Activated CD4-positive, alpha-beta T cell treated with anti-CD3 and anti-CD28 coated beads, Interleukin-2, amount 10 ng/mL, durations not matched to agents 7 days and 5 days (primary cell): ENCODE results near the gene GON7. TPM values are rescaled to one million over a fixed set of nuclear protein-coding genes. Genes with fewer than 3 reads are reported as not detected.
"Not testable (repeated sequence)": the region's sequence is repeated elsewhere in the genome, so short reads cannot be mapped to it uniquely, and the experiment has no call there.

Experiments
- CTCF ChIA-PET: fragments of 350-600 bp; sonication (Branson Sonifier 250); formaldehyde crosslinking; loops from one replicate; lab custom pipeline; 2021; ENCODE audit warnings: antibody characterized with exemption; lab: Charles Lee
- POLR2A ChIA-PET: fragments of 350-600 bp; sonication (Branson Sonifier 250); formaldehyde crosslinking; loops from one replicate; lab custom pipeline; 2021; ENCODE audit warnings: antibody characterized with exemption; lab: Charles Lee
- DNase-seq: peaks from one replicate; pipeline ENCODE4 v3.0.0-alpha.2; 2020
- H3K27ac Mint-ChIP-seq: one replicate; pipeline ENCODE4 v1.8.0; 2021; ENCODE audit warnings: mild to moderate bottlenecking, moderate library complexity, mixed read lengths
- H3K27me3 Mint-ChIP-seq: one replicate; pipeline ENCODE4 v1.8.0; 2021; ENCODE audit warnings: mixed read lengths
- H3K36me3 Mint-ChIP-seq: one replicate; pipeline ENCODE4 v1.8.0; 2021; ENCODE audit warnings: low read depth, mixed read lengths
- H3K4me1 Mint-ChIP-seq: one replicate; pipeline ENCODE4 v1.8.0; 2021; ENCODE audit warnings: mixed read lengths
- H3K4me3 Mint-ChIP-seq: one replicate; pipeline ENCODE4 v1.8.0; 2021; ENCODE audit warnings: mild to moderate bottlenecking, moderate library complexity, mixed read lengths
- H3K9me3 Mint-ChIP-seq: one replicate; pipeline ENCODE4 v1.8.0; 2021; ENCODE audit warnings: mixed read lengths
- total RNA-seq, 2 experiments: library from RNA; stranded (reverse); gene quantifications; one replicate each; pipeline ENCODE4 v1.2.3, GENCODE V29; 2021

Gene GON7
- total RNA-seq, 2 experiments from 2014 or later, result 17.9 to 20.4 TPM

GRCh38 chr14:93185349-93185720 lies 21.5 kb downstream of the GON7 start:
- Mint-ChIP-seq H3K27me3 (no peaks in the 10 kb centered on the region), H3K36me3 (peaks cover 33% of the 10 kb centered on the region), H3K4me3 (peak overlapping the region; percentile 82), H3K4me1 (peaks cover 35% of the 10 kb centered on the region), H3K27ac (peak overlapping the region; percentile 94), H3K9me3 (no peaks in the 10 kb centered on the region)
- CTCF ChIA-PET, result interaction anchor here (1.0 to 3.2 kb wide), 6 partner anchors 9 to 77 kb away, joined by 3 to 13 read pairs (median 4); partner anchors contain the start of genes GON7 and UBR7
- POLR2A ChIA-PET, result no interaction called here
- DNase-seq, result no peak

- POLR2A ChIA-PET, result interaction anchor here (0.5 to 0.6 kb wide), 2 partner anchors 14 to 21 kb away, joined by 3 to 5 read pairs; no protein-coding TSS in a partner anchor
- no peaks in the 10 kb centered on the region for H3K27me3 Mint-ChIP-seq
- H3K4me3 Mint-ChIP-seq, result peak within 1 kb of the TSS; percentile 85
- peak; percentile 91 for DNase-seq
- H3K9me3 Mint-ChIP-seq, result no peaks in the 10 kb centered on the region
- H3K36me3 Mint-ChIP-seq, result peaks cover 31% of the 10 kb centered on the region
- peak within 1 kb of the TSS; percentile 94 for H3K27ac Mint-ChIP-seq
- H3K4me1 Mint-ChIP-seq, result peaks cover 34% of the 10 kb centered on the region
- CTCF ChIA-PET, result interaction anchor here (0.5 to 3.2 kb wide), 11 partner anchors 8 to 76 kb away, joined by 3 to 13 read pairs (median 4); partner anchors contain the start of genes GON7 and UBR7
Observed at GRCh38 chr14:93184391-93185348, 22.2 kb downstream of the GON7 start, which contains the start of the genes LYSET and MOAP1. LYSET (plus strand) TSS chr14:93185317; CDS start chr14:93185406, 89 bp downstream. MOAP1 (minus strand) TSS chr14:93184897; CDS start chr14:93184242, 655 bp downstream.

GRCh38 chr14:93183596-93184317 lies 23.1 kb downstream of the GON7 start:
- H3K9me3 Mint-ChIP-seq, result no peaks in the 10 kb centered on the region
- no peaks in the 10 kb centered on the region for H3K27me3 Mint-ChIP-seq
- peak; percentile 14 for DNase-seq
- H3K27ac Mint-ChIP-seq, result peak overlapping the region; percentile 88
- peaks cover 31% of the 10 kb centered on the region for H3K36me3 Mint-ChIP-seq
- ChIA-PET POLR2A (interaction anchor here (0.5 kb wide), 1 partner anchor 13 kb away, joined by 5 read pairs; no protein-coding TSS in a partner anchor), CTCF (interaction anchor here (0.5 to 3.2 kb wide), 7 partner anchors 10 to 70 kb away, joined by 3 to 13 read pairs (median 4); no protein-coding TSS in a partner anchor)
- H3K4me1 Mint-ChIP-seq, result peaks cover 34% of the 10 kb centered on the region
- peak overlapping the region; percentile 85 for H3K4me3 Mint-ChIP-seq

- Mint-ChIP-seq H3K4me1 (peaks cover 6% of the 10 kb centered on the region), H3K27ac (no peak overlapping the region), H3K36me3 (no peaks in the 10 kb centered on the region), H3K27me3 (peaks cover 3% of the 10 kb centered on the region), H3K9me3 (no peaks in the 10 kb centered on the region), H3K4me3 (no peak overlapping the region)
- POLR2A ChIA-PET, result no interaction called here
- no peak for DNase-seq
- CTCF ChIA-PET, result interaction anchor here (0.7 to 1.4 kb wide), 2 partner anchors 62 to 600 kb away, joined by 3 read pairs; no protein-coding TSS in a partner anchor
Observed at GRCh38 chr14:93175492-93175891, 31.4 kb downstream of the GON7 start.

GRCh38 chr14:93174731-93175130 lies 32.1 kb downstream of the GON7 start:
- POLR2A ChIA-PET, H3K4me1 Mint-ChIP-seq: not testable (repeated sequence)
- CTCF ChIA-PET, result interaction anchor here (0.6 to 1.5 kb wide), 4 partner anchors 9 to 439 kb away, joined by 3 to 6 read pairs (median 4); no protein-coding TSS in a partner anchor

GRCh38 chr14:93173943-93174395 lies 32.9 kb downstream of the GON7 start:
- POLR2A ChIA-PET, result no interaction called here

More at GRCh38 chr14:93174731-93175130, 32.1 kb downstream of the GON7 start:
- not testable (repeated sequence) for H3K36me3 Mint-ChIP-seq, H3K9me3 Mint-ChIP-seq, H3K27ac Mint-ChIP-seq, DNase-seq, H3K27me3 Mint-ChIP-seq, H3K4me3 Mint-ChIP-seq

GRCh38 chr14:93171376-93171775 lies 35.5 kb downstream of the GON7 start:
- ChIA-PET POLR2A (interaction anchor here (0.6 to 0.7 kb wide), 2 partner anchors 13 to 77 kb away, joined by 3 to 5 read pairs; no protein-coding TSS in a partner anchor), CTCF (interaction anchor here (2.1 kb wide), 1 partner anchor 13 kb away, joined by 7 read pairs; the partner anchor contains the start of genes LYSET and MOAP1)
- H3K9me3 Mint-ChIP-seq, result no peaks in the 10 kb centered on the region

More at GRCh38 chr14:93173943-93174395, 32.9 kb downstream of the GON7 start:
- H3K36me3 Mint-ChIP-seq, result no peaks in the 10 kb centered on the region
- CTCF ChIA-PET, result interaction anchor here (0.6 to 1.5 kb wide), 3 partner anchors 10 to 439 kb away, joined by 4 to 6 read pairs (median 5); no protein-coding TSS in a partner anchor
- no peaks in the 10 kb centered on the region for H3K9me3 Mint-ChIP-seq
- H3K27me3 Mint-ChIP-seq, result peaks cover 3% of the 10 kb centered on the region
- H3K4me3 Mint-ChIP-seq, result no peak overlapping the region
- DNase-seq, result no peak
- no peak overlapping the region for H3K27ac Mint-ChIP-seq
- peaks cover 6% of the 10 kb centered on the region for H3K4me1 Mint-ChIP-seq

GRCh38 chr14:93170141-93170540 lies 36.7 kb downstream of the GON7 start:
- H3K9me3 Mint-ChIP-seq, H3K27me3 Mint-ChIP-seq, DNase-seq, H3K4me1 Mint-ChIP-seq, H3K4me3 Mint-ChIP-seq, H3K36me3 Mint-ChIP-seq, H3K27ac Mint-ChIP-seq, POLR2A ChIA-PET: not testable (repeated sequence)
- CTCF ChIA-PET, result interaction anchor here (1.3 to 2.1 kb wide), 2 partner anchors 9 to 14 kb away, joined by 4 to 7 read pairs; partner anchors contain the start of genes LYSET and MOAP1

More at GRCh38 chr14:93171376-93171775, 35.5 kb downstream of the GON7 start:
- Mint-ChIP-seq H3K4me3 (no peak overlapping the region), H3K4me1 (no peaks in the 10 kb centered on the region), H3K36me3 (no peaks in the 10 kb centered on the region), H3K27me3 (peaks cover 3% of the 10 kb centered on the region), H3K27ac (no peak overlapping the region)
- DNase-seq, result no peak

GRCh38 chr14:93169619-93170018 lies 37.2 kb downstream of the GON7 start:
- DNase-seq, H3K4me3 Mint-ChIP-seq, H3K27me3 Mint-ChIP-seq, POLR2A ChIA-PET, H3K27ac Mint-ChIP-seq, H3K4me1 Mint-ChIP-seq, H3K36me3 Mint-ChIP-seq, H3K9me3 Mint-ChIP-seq: not testable (repeated sequence)
- CTCF ChIA-PET, result interaction anchor here (1.3 to 2.1 kb wide), 2 partner anchors 9 to 15 kb away, joined by 4 to 7 read pairs; partner anchors contain the start of genes LYSET and MOAP1

- CTCF ChIA-PET, result interaction anchor here (1.2 kb wide), 2 partner anchors 27 to 217 kb away, joined by 4 read pairs; no protein-coding TSS in a partner anchor
- POLR2A ChIA-PET, DNase-seq, H3K9me3 Mint-ChIP-seq, H3K36me3 Mint-ChIP-seq, H3K4me3 Mint-ChIP-seq, H3K27me3 Mint-ChIP-seq, H3K4me1 Mint-ChIP-seq, H3K27ac Mint-ChIP-seq: not testable (repeated sequence)
Observed at GRCh38 chr14:93168610-93169009, 38.3 kb downstream of the GON7 start.

- H3K27me3 Mint-ChIP-seq, H3K36me3 Mint-ChIP-seq, H3K9me3 Mint-ChIP-seq, DNase-seq, POLR2A ChIA-PET, H3K27ac Mint-ChIP-seq, H3K4me3 Mint-ChIP-seq, CTCF ChIA-PET, H3K4me1 Mint-ChIP-seq: not testable (repeated sequence)
Observed at GRCh38 chr14:93165271-93166265, 41.3 kb downstream of the GON7 start.
